Measurements from ENCODE around the gene ATOH8. TPM values are rescaled to one million over a fixed set of nuclear protein-coding genes. Genes with fewer than 3 reads are reported as not detected.

Gene ATOH8
- total RNA-seq, 2 experiments from 2014 or later = not detected

DNA sequence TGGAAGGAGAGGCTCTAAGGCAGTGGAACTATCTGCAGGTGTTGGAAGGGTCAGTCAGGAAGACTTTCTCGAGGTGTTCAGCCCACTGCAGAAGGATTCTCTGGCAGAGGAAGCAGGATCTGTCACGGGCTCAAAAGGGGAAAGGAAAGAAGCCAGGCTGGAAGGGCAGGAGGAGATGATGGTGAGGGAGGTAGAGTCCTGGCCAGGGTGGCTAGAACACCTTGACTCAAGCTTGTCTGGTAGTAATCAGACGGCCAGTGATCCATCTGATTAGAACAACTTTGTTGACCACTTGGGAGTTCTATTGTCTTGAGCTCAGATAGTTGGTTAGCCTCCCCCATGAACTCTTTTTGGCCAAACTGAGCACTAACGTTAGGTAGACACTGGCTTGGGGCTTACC, 9.7 kb upstream of the ATOH8 start:
- Mint-ChIP-seq H3K4me1 (ENCODE audit: low read depth) (no peaks in the 10 kb centered on the region), H3K36me3 (ENCODE audit: low read depth) (no peaks in the 10 kb centered on the region), H3K27me3 (peaks cover 60% of the 10 kb centered on the region), H3K4me3 (no peak overlapping the region), H3K27ac (no peak overlapping the region), H3K9me3 (no peaks in the 10 kb centered on the region)
- ChIA-PET CTCF (interaction anchor here (0.6 kb wide), 1 partner anchor 624 kb away, joined by 3 read pairs; no protein-coding TSS in a partner anchor), POLR2A (no interaction called here)
- H3K36me3 ChIP-seq (ENCODE audit: insufficient read depth, low read length) = no peaks in the 10 kb centered on the region
- TF ChIP-seq CTCF (IDR thresholded peaks at IDR 0.05) = no peak
- ATAC-seq (ENCODE audit: poor library complexity) = no peak
- no peaks in the 10 kb centered on the region for H3K4me1 ChIP-seq (ENCODE audit: insufficient read depth, low read length)
- no peak overlapping the region for H3K4me3 ChIP-seq (ENCODE audit: low read length)
- DNase-seq = no peak
- intact Hi-C loops (cut with DNase I, micrococcal nuclease) = no loop called here
- no peak overlapping the region for H3K27ac ChIP-seq (ENCODE audit: low read depth in 1 of 2, low read length in 2 of 2)
- H3K9me3 ChIP-seq (ENCODE audit: control insufficient read depth in 1 of 2, insufficient read depth in 1 of 2, low read length in 2 of 2) = no peaks in the 10 kb centered on the region
- H3K27me3 ChIP-seq (ENCODE audit: control insufficient read depth in 1 of 2, insufficient read depth in 2 of 2, low read length in 2 of 2) = peaks cover 7 to 20% of the 10 kb centered on the region in 2 experiments

GRCh38 chr2:85744741-85745601, 8.8 kb upstream of the ATOH8 start:
- Histone ChIP-seq H3K36me3 (ENCODE audit: insufficient read depth, low read length) (no peaks in the 10 kb centered on the region), H3K27me3 (ENCODE audit: control insufficient read depth in 1 of 2, insufficient read depth in 2 of 2, low read length in 2 of 2) (peaks cover 7 to 25% of the 10 kb centered on the region in 2 experiments), H3K4me3 (ENCODE audit: low read length) (no peak overlapping the region), H3K9me3 (ENCODE audit: control insufficient read depth in 1 of 2, insufficient read depth in 1 of 2, low read length in 2 of 2) (no peaks in the 10 kb centered on the region), H3K4me1 (ENCODE audit: insufficient read depth, low read length) (no peaks in the 10 kb centered on the region), H3K27ac (ENCODE audit: low read depth in 1 of 2, low read length in 2 of 2) (no peak overlapping the region)
- no peak for TF ChIP-seq CTCF (IDR thresholded peaks at IDR 0.05)
- ChIA-PET POLR2A (no interaction called here), CTCF (no interaction called here)
- no peaks in the 10 kb centered on the region for H3K36me3 Mint-ChIP-seq (ENCODE audit: low read depth)
- H3K4me1 Mint-ChIP-seq (ENCODE audit: low read depth) = no peaks in the 10 kb centered on the region
- no peak overlapping the region for H3K27ac Mint-ChIP-seq
- H3K9me3 Mint-ChIP-seq = no peaks in the 10 kb centered on the region
- intact Hi-C loops (cut with DNase I, micrococcal nuclease) = no loop called here
- ATAC-seq (ENCODE audit: poor library complexity) (no peak), DNase-seq (no peak)
- H3K4me3 Mint-ChIP-seq = no peak overlapping the region
- H3K27me3 Mint-ChIP-seq = peaks cover 61% of the 10 kb centered on the region

- H3K9me3 ChIP-seq (ENCODE audit: control insufficient read depth in 1 of 2, insufficient read depth in 1 of 2, low read length in 2 of 2) = no peaks in the 10 kb centered on the region
- peaks cover 8 to 25% of the 10 kb centered on the region in 2 experiments for H3K27me3 ChIP-seq (ENCODE audit: control insufficient read depth in 1 of 2, insufficient read depth in 2 of 2, low read length in 2 of 2)
- H3K4me1 ChIP-seq (ENCODE audit: insufficient read depth, low read length) = peaks cover 1% of the 10 kb centered on the region
- intact Hi-C loops (cut with DNase I, micrococcal nuclease) = no loop called here
- no peak overlapping the region for H3K4me3 ChIP-seq (ENCODE audit: low read length)
- Mint-ChIP-seq H3K4me3 (no peak overlapping the region), H3K27me3 (peaks cover 64% of the 10 kb centered on the region), H3K27ac (no peak overlapping the region), H3K36me3 (ENCODE audit: low read depth) (no peaks in the 10 kb centered on the region), H3K4me1 (ENCODE audit: low read depth) (no peaks in the 10 kb centered on the region), H3K9me3 (no peaks in the 10 kb centered on the region)
- H3K36me3 ChIP-seq (ENCODE audit: insufficient read depth, low read length) = no peaks in the 10 kb centered on the region
- ATAC-seq (ENCODE audit: poor library complexity) (no peak), DNase-seq (no peak)
- ChIA-PET CTCF (no interaction called here), POLR2A (no interaction called here)
- TF ChIP-seq CTCF (IDR thresholded peaks at IDR 0.05) = no peak
- H3K27ac ChIP-seq (ENCODE audit: low read depth in 1 of 2, low read length in 2 of 2) = no peak overlapping the region
These were observed 8.2 kb upstream of the ATOH8 start for GRCh38 chr2:85745619-85746018.
